ENCODE results near the gene RPS6KA2. TPM values are rescaled to one million over a fixed set of nuclear protein-coding genes. Genes with fewer than 3 reads are reported as not detected.

Gene RPS6KA2
- total RNA-seq, 1 experiment from 2014 or later = 12.3 TPM

DNA sequence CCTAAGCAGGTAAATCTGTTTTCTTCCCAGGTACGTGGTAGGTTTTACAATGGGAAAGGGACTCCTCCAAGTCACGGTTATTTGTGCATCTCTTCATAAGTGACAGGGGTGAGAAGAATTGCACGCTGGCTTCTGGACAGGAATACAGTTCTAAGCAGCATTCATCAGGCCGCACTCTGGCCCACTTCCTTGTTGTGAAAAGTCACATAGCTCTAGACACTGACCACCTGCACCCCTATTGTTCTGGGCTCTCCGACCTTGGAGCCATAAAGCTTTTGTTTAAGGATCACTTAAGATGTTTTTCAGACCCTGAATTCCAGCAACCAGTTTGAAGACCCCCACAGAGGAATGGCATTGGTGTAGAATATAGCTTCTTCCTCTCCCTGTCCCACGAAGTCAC is 72.0 kb downstream of the RPS6KA2 start:
- no peaks in the 10 kb centered on the region for H4K20me1 ChIP-seq (ENCODE audit: control insufficient read depth, insufficient read depth, insufficient read length)
- no peaks in the 10 kb centered on the region for H3K23me2 ChIP-seq (ENCODE audit: insufficient read length, low read depth, low read length, poor library complexity, severe bottlenecking)
- no peaks in the 10 kb centered on the region for H3K9me3 ChIP-seq (ENCODE audit: control insufficient read depth, low read depth, low read length)
- no peak overlapping the region for H2AFZ ChIP-seq (ENCODE audit: low read length)
- peaks cover 4% of the 10 kb centered on the region; the same call in 1 of the 2 replicates for H3K79me2 ChIP-seq (ENCODE audit: insufficient read depth, low read length)
- H3K4me1 ChIP-seq (ENCODE audit: insufficient read depth, low read length) = peaks cover 4% of the 10 kb centered on the region; the same call in 1 of the 2 replicates
- H3K56ac ChIP-seq (ENCODE audit: insufficient read length, low read depth, low read length) = no peak overlapping the region
- no peak overlapping the region for H3T11ph ChIP-seq (ENCODE audit: low read length)
- no peak overlapping the region for H4K5ac ChIP-seq (ENCODE audit: insufficient read length, low read depth, low read length)
- TF ChIP-seq, protein P1, sequence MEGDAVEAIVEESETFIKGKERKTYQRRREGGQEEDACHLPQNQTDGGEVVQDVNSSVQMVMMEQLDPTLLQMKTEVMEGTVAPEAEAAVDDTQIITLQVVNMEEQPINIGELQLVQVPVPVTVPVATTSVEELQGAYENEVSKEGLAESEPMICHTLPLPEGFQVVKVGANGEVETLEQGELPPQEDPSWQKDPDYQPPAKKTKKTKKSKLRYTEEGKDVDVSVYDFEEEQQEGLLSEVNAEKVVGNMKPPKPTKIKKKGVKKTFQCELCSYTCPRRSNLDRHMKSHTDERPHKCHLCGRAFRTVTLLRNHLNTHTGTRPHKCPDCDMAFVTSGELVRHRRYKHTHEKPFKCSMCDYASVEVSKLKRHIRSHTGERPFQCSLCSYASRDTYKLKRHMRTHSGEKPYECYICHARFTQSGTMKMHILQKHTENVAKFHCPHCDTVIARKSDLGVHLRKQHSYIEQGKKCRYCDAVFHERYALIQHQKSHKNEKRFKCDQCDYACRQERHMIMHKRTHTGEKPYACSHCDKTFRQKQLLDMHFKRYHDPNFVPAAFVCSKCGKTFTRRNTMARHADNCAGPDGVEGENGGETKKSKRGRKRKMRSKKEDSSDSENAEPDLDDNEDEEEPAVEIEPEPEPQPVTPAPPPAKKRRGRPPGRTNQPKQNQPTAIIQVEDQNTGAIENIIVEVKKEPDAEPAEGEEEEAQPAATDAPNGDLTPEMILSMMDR (conservative IDR thresholded peaks at IDR 0.05) = no peak
- no peak overlapping the region for H2BK120ac ChIP-seq (ENCODE audit: low read depth, low read length, poor library complexity, severe bottlenecking)
- H3K9ac ChIP-seq (ENCODE audit: extremely low read depth, insufficient read length, low read length) = no peak overlapping the region
- H4K8ac ChIP-seq (replicated peaks; ENCODE audit: insufficient read length, low read depth, low read length) = no peak overlapping the region
- no peak overlapping the region for H3K4ac ChIP-seq (ENCODE audit: low read depth, low read length)
- no peak overlapping the region for H4K91ac ChIP-seq (ENCODE audit: insufficient read length, low read depth, low read length)
- Mint-ChIP-seq H3K27ac (peak overlapping the region in 1 of 3 experiments; percentile 87; a peak in 1 of 7 replicates), H3K4me3 (no peak overlapping the region), H3K9me3 (no peaks in the 10 kb centered on the region; a peak in 1 of 5 replicates), H3K27me3 (ENCODE audit: low read depth) (peaks cover 2% of the 10 kb centered on the region; the same call in 1 of the 2 replicates), H3K36me3 (ENCODE audit: insufficient read depth in 1 of 3, low read depth in 3 of 3) (peaks cover 0 to 2% (median 0%) of the 10 kb centered on the region in 3 experiments; a peak in 2 of 7 replicates), H3K4me1 (peaks cover 35 to 40% of the 10 kb centered on the region in 2 experiments)
- H3K23ac ChIP-seq (ENCODE audit: insufficient read length, low read depth, low read length) = no peak overlapping the region
- no peaks in the 10 kb centered on the region for H3K79me1 ChIP-seq (ENCODE audit: insufficient read depth, low read depth, low read length, poor library complexity, severe bottlenecking)
- no peak overlapping the region for H2BK20ac ChIP-seq (ENCODE audit: low read depth, low read length, poor library complexity, severe bottlenecking)
- no peak overlapping the region for H3K14ac ChIP-seq (ENCODE audit: insufficient read depth, low read length)
- no peak overlapping the region for H3K4me2 ChIP-seq (ENCODE audit: insufficient read depth, insufficient read length, low read length)
- H2BK15ac ChIP-seq (ENCODE audit: low read depth, low read length) = no peak overlapping the region
- WGBS (ENCODE audit: extremely low coverage, insufficient read length, low lambda C conversion rate) = no CpG with 5 or more reads among the region's 6 CpGs
- DNase-seq = no peak
- no peak overlapping the region for H2BK12ac ChIP-seq (ENCODE audit: insufficient read length, low read depth, low read length)
- H3K18ac ChIP-seq (ENCODE audit: insufficient read length, low read depth, low read length) = no peak overlapping the region
- H3K27ac ChIP-seq (ENCODE audit: insufficient read length, low read depth, low read length) = no peak overlapping the region
- no peaks in the 10 kb centered on the region for H3K27me3 ChIP-seq (ENCODE audit: insufficient read depth, low read length)
- no peak overlapping the region for H2AK5ac ChIP-seq (ENCODE audit: insufficient read length, low read length)
- no peak overlapping the region for H2BK5ac ChIP-seq (ENCODE audit: insufficient read length, low read length)
